B cell (primary cell): ENCODE results near the gene EP400.

Experiments
- CTCF ChIP-seq: fragments of 200-600 bp; IDR thresholded peaks from one replicate; pipeline ENCODE4 v1.8.0; 2022; ENCODE audit warnings: antibody characterized with exemption, mild to moderate bottlenecking
- EZH2 ChIP-seq: IDR thresholded peaks from 2 replicates; pipeline ENCODE4 v1.6.1; 2012; ENCODE audit warnings: borderline replicate concordance, low read depth, mild to moderate bottlenecking, moderate library complexity, low read length; ENCODE audit not compliant: insufficient read depth, poor library complexity, severe bottlenecking

DNA sequence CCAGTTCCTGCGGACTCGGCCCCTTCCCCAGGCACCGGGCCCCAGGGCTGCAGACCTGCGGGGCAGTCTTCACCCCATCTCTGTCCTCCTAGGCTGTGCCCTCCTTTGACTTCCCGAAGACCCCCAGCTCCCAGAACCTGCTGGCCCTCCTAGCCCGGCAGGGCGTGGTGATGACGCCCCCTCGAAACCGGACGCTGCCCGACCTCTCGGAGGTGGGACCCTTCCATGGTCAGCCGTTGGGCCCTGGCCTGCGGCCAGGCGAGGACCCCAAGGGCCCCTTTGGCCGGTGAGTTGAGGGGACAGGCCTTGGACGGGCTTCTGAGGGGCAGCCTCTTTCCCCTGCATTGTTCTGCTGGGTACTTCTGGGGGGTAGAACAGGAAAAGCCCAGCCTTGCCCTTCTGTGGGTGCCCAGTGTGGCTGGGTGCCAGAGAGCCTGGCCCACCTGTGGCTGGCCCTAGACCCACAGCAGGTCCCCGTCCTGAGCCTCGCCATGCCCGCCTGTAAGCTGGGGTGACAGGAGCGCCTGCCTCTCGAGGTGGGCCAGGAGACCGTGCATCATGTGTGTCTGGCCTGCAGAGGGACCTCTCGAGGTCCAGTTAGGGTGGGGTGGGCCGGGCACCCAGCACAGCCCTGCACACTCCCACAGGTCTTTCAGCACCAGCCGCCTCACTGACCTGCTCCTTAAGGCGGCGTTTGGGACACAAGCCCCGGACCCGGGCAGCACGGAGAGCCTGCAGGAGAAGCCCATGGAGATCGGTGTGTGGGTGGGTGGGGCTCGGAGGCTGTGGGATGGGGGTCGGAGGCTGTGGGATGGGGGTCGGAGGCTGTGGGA is 33.2 kb upstream of the EP400 start:
- TF ChIP-seq CTCF (no peak), EZH2 (no peak)
